ENCODE results near the gene FAM20C.

DNA sequence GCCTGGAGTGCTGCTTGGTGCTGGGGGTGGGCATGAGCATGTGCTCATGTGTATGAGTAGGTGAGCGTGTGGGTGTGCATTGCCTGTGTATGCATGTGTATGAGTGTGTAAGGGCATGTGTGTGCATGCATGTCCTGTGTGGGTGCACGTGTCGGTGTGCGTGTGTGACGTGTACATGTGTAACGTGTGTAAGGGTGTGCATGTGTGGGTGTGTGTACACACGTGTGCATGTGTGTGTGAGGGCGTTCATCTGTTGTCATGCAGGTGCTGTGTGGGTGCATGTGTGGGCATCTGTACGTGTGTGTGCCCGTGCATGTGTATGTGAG is 30.3 kb downstream of the FAM20C start:
- no peak for TF ChIP-seq CTBP2 (IDR thresholded peaks at IDR 0.05; ENCODE audit: borderline replicate concordance, insufficient read depth, insufficient read length, low read length)
- TF ChIP-seq CREB1 (IDR thresholded peaks at IDR 0.05) = no peak
- TF ChIP-seq FOSL1 (IDR thresholded peaks at IDR 0.05; ENCODE audit: insufficient read depth, low read depth, low read length) = no peak
- TF ChIP-seq CEBPB (IDR thresholded peaks at IDR 0.05; ENCODE audit: low read depth, low read length) = no peak
- no peak for TF ChIP-seq POLR2A (IDR thresholded peaks at IDR 0.05; ENCODE audit: control extremely low read depth in 1 of 2, low read depth in 2 of 2, low read length in 2 of 2)
- TF ChIP-seq RNF2 (IDR thresholded peaks at IDR 0.05; ENCODE audit: borderline replicate concordance, low read depth, low read length, missing control alignments, poor library complexity, severe bottlenecking) = no peak
- no peak for TF ChIP-seq CTCF (IDR thresholded peaks at IDR 0.05; ENCODE audit: control extremely low read depth in 1 of 3, insufficient read depth in 1 of 3, low read depth in 1 of 3, low read length in 3 of 3)
- no peak for TF ChIP-seq CHD2 (IDR thresholded peaks at IDR 0.05; ENCODE audit: low read length)
- TF ChIP-seq POLR2AphosphoS5 (IDR thresholded peaks at IDR 0.05; ENCODE audit: low read depth, low read length) = no peak
- TF ChIP-seq EP300 (IDR thresholded peaks at IDR 0.05; ENCODE audit: borderline replicate concordance in 1 of 2, low read depth in 2 of 2, low read length in 2 of 2) = no peak
- no peak for TF ChIP-seq BCL11A (IDR thresholded peaks at IDR 0.05; ENCODE audit: low read depth in 2 of 2, low read length in 2 of 2)
- TF ChIP-seq RAD21 (IDR thresholded peaks at IDR 0.05 in 1 of 2, conservative IDR thresholded peaks at IDR 0.05 in 1 of 2; ENCODE audit: low read depth in 2 of 2, low read length in 2 of 2) = no peak
- TF ChIP-seq GABPA (IDR thresholded peaks at IDR 0.05; ENCODE audit: borderline replicate concordance, insufficient read depth, low read length) = no peak
- no peak for TF ChIP-seq TCF12 (IDR thresholded peaks at IDR 0.05; ENCODE audit: low read depth, low read length)
